HG03280 (cell line): Measurements from ENCODE around the gene PLPP6.

Source experiments
- ATAC-seq: cut with Tn5 transposase; IDR thresholded peaks from one replicate; pipeline ENCODE4 v1.9.1; 2021; ENCODE audit warnings: mild to moderate bottlenecking, moderate library complexity; ENCODE audit not compliant: unreplicated experiment

The PLPP6 gene

DNA sequence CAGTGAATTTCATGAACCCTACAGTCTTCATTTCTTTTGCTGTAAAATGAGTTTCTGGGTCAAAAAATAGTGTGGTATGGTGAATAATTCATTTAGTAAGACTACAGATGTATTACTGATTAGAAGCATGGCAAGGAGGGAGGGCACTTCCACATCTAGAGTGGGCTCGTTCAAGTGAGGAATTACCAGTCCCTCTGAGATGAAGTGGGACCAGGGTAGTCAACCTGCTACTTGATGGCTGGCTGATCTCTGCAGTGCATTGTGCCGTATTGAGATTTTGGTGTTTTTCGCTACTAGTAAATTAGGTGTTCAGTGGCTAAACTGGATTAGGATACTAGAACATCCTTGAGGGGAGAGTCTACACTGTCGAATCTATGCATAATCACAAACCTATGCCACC lies 28.1 kb downstream of the PLPP6 start:
- ATAC-seq: peak; percentile 39

DNA sequence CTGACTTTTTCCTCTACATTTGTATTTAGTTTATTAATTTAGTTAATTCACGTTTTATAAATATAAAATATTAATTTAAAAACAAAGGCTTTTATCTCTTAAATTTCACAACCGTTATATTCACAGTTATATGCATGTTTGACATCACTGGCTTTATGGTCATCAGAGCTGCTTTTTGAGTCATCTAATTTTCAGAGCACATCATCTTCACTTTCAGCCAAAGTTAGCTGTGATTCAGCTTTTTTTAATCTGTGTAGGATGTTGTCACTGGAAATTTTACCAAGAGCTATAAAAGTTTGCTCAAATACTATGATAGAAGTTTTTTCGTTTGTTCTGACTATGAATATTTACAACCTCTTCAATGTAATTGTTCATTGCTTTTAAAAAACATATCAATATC lies 29.7 kb downstream of the PLPP6 start:
- ATAC-seq: no peak

DNA sequence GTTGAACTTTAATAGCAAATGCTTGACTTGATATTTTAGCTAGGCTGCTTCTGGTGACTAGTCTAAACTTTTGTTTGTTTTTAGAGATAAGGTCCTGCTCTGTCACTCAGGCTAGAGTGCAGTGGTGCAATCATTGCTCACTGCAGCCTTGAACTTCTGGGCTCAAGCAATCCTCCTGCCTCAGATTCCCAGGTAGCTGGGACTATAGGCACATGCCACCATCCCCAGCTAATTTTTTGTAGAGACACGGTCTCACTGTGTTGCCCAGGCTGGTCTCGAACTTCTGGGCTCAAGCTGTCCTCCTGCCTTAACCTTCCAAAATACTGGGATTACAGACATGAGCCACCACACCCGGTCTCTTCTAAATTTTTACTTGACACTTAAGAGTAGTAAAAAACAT lies 38.0 kb downstream of the PLPP6 start:
- no peak for ATAC-seq

DNA sequence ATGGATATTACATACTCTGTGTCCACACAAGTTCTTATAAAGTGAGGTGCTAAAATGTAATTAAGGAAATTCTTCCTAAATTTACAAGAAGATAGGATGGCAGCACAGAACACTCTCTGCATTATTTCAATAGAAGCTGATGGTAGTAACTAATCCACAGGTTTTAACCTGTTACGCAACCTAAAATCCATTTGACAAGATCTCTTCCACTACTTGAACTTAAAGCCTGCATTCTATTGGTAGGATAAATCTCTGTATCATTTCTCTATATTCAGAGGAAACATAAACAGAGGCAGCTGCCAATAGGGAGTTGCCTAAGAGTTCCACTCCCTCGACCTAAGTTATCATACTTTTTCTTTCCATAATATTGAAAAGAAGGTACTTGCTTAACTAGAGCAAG lies 38.8 kb downstream of the PLPP6 start:
- ATAC-seq: no peak

DNA sequence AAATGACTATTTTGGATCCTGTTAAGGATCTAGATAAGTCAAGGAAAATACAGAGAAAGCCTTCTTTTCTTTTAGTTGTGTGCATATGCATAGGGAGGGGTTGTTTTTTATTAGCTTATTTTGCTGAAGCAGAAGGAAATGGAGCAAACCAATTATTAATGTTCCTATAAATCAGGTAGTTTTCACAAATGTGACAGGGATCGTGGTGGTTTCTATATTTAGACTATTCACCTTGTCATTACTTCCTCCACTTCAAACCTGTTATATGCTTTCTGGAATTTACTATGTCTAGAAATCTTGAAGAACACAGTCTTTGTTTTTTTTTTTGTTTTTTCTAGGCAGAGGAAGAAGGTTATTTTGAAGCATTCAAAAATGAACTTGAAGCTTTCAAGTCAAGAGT lies 39.4 kb downstream of the PLPP6 start:
- no peak for ATAC-seq

DNA sequence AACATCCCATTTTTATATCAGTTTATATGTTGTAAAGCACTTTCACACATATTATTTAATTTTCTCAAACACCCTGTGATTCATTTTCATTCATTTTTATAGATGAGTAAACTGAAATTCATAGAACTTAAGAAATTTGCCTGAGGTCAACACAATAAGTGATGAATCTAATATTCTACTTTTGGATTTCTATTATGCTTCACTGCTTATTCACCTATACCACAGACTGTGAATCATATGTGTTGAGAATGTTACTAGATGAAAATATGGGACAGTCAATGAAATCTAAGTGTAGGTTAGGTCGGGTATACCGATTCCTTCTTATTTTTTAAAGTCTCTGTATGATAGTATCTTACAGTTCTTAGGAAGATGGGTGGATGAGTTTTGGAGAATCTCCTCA lies 42.0 kb downstream of the PLPP6 start:
- no peak for ATAC-seq

DNA sequence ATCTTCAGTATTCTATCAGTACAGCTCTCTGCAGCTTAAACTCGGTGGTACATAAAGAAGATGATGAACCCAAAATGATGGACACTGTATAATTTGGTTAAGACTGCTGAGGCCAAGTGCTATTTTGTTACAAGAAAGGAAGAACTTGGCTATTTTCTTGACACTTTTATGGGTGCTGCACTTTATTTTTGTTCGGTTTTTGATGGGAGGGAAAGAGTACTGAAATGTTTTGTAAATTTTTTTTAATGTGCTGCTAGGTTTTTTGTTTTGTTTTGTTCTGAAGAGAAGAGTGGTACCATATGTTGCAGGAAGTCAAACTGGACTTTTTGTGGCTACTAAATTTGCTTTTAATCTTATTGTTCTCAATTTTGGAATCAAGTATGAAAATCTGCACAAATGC lies 43.9 kb downstream of the PLPP6 start:
- no peak for ATAC-seq

DNA sequence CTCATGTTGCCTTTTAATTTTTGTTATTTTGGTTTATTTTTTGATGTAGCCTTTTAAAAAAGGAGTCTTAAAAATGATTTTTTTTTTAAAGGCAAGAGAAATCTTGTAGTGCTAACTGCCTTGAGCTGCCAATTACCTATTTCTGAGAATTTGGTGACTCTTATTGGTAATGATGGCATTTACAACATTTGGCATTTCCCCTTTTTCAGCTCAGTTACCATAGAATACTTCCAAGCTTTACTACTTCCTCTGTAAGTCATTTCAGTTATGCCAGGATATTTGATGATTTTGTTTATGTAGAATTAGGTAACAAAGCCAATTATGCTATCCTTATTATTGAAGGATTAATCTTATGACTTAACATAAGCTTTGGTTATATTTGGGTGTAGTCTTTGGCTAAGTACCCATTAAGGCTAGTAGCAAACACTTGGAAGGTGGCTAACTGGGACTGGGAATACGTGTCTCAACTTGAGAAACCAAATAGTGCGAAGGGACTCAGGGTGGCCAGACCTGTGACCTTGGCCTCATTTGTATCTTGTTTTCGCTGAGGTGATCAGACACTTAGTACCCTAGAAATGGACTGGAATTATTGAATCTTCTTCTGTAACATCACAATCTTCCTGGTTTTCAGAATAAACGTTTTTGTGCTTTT lies 45.0 kb downstream of the PLPP6 start:
- no peak for ATAC-seq

DNA sequence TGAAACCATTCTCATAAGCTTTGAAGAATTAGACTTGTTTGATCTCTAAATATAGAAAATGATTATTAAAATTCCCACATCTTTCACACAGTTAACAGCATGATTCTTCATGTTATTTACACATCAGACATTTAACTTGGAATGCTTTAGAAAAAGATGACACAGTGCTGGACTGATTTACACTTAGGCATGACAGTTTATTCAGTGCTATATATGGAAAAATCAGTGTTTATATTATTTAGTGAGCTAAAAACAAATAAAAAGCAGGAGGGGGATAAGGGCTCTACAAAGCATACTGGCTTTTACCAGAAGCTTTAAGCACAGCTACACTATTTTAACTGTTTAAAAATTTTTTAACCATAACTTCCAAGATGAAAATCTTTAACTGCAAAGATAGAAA lies 47.3 kb downstream of the PLPP6 start:
- no peak for ATAC-seq

DNA sequence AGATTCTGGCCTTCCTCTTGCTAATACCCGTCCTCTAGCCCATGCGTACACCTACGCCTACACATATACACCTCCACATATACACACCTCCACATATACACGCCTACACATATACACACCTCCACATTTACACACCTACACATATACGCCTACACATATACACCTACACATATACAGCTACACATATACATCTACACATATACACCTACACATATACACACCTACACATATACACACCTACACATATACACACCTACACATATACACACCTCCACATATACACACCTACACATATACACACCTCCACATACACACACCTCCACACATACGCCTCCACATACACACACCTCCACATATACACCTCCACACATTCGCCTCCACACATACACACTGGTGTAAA lies 51.8 kb downstream of the PLPP6 start:
- ATAC-seq: no peak

DNA sequence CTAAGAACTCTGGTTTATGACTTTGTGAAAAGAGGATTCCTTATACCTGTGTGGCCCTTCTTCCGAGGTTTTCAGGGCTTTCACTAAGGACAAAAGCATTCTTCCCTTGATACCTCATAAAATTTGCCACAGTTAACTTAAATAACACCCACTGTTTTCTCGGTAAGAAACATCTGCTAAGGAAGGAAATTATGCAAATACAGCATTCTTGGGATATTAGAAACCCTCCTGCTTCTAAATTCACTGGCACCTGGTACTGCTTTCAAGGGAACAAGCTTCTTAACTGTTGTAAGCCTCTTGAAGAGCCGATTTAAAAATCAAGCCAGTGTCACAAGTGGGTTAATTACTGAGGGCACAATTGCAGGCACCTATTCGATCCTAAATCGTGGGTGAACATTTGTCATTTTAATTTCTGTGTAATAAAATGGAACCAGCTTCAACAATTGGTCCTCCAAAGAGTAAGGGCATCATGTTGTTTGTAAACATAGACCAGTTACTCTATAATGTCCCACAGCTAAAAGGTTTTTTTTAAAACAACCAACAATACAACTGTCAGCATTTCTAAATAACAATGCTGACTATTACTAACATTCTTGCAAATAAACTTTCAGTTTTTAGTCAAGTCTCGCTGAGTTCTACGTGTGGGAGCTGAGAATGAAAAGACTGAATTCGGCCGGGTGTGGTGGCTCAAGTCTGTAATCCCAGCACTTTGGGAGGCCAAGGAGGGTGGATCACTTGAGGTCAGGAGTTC lies 52.3 kb downstream of the PLPP6 start:
- no peak for ATAC-seq
